Measurements from ENCODE around the gene AEBP2.
"Not testable (repeated sequence)": the region's sequence is repeated elsewhere in the genome, so short reads cannot be mapped to it uniquely, and the experiment has no call there.

- TF ChIP-seq, protein P1, sequence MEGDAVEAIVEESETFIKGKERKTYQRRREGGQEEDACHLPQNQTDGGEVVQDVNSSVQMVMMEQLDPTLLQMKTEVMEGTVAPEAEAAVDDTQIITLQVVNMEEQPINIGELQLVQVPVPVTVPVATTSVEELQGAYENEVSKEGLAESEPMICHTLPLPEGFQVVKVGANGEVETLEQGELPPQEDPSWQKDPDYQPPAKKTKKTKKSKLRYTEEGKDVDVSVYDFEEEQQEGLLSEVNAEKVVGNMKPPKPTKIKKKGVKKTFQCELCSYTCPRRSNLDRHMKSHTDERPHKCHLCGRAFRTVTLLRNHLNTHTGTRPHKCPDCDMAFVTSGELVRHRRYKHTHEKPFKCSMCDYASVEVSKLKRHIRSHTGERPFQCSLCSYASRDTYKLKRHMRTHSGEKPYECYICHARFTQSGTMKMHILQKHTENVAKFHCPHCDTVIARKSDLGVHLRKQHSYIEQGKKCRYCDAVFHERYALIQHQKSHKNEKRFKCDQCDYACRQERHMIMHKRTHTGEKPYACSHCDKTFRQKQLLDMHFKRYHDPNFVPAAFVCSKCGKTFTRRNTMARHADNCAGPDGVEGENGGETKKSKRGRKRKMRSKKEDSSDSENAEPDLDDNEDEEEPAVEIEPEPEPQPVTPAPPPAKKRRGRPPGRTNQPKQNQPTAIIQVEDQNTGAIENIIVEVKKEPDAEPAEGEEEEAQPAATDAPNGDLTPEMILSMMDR (IDR thresholded peaks at IDR 0.05; ENCODE audit: control extremely low read depth in 1 of 3, insufficient read depth in 1 of 3, low read depth in 1 of 3, low read length in 3 of 3): not testable (repeated sequence)
- TF ChIP-seq SIN3A (conservative IDR thresholded peaks at IDR 0.05 in 1 of 2, IDR thresholded peaks at IDR 0.05 in 1 of 2; ENCODE audit: low read depth in 1 of 2, low read length in 2 of 2); MAFK (IDR thresholded peaks at IDR 0.05; ENCODE audit: low read depth, low read length); POLR2AphosphoS5 (IDR thresholded peaks at IDR 0.05; ENCODE audit: low read depth, low read length); EZH2 (IDR thresholded peaks at IDR 0.05; ENCODE audit: low read depth, low read length, severe bottlenecking); RAD21 (IDR thresholded peaks at IDR 0.05 in 1 of 2, conservative IDR thresholded peaks at IDR 0.05 in 1 of 2; ENCODE audit: low read depth in 2 of 2, low read length in 2 of 2); CHD1 (IDR thresholded peaks at IDR 0.05; ENCODE audit: low read depth, low read length); PHF8 (conservative IDR thresholded peaks at IDR 0.05; ENCODE audit: low read depth, low read length); CHD7 (IDR thresholded peaks at IDR 0.05; ENCODE audit: insufficient replicate concordance, low read length); POLR2A (IDR thresholded peaks at IDR 0.05; ENCODE audit: control extremely low read depth in 1 of 2, low read depth in 2 of 2, low read length in 2 of 2); CREB1 (IDR thresholded peaks at IDR 0.05): not testable (repeated sequence)
- TF ChIP-seq, protein P2, sequence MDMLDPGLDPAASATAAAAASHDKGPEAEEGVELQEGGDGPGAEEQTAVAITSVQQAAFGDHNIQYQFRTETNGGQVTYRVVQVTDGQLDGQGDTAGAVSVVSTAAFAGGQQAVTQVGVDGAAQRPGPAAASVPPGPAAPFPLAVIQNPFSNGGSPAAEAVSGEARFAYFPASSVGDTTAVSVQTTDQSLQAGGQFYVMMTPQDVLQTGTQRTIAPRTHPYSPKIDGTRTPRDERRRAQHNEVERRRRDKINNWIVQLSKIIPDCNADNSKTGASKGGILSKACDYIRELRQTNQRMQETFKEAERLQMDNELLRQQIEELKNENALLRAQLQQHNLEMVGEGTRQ (IDR thresholded peaks at IDR 0.05; ENCODE audit: low read length): not testable (repeated sequence)
- TF ChIP-seq, protein P3, sequence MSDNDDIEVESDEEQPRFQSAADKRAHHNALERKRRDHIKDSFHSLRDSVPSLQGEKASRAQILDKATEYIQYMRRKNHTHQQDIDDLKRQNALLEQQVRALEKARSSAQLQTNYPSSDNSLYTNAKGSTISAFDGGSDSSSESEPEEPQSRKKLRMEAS (IDR thresholded peaks at IDR 0.05): not testable (repeated sequence)
Observed at GRCh38 chr12:19475884-19476505, 36.7 kb downstream of the AEBP2 start.

All from H1 (cell line).